ENCODE measurements around the gene CACTIN.
"Not testable (repeated sequence)": the region's sequence is repeated elsewhere in the genome, so short reads cannot be mapped to it uniquely, and the experiment has no call there.

Gene CACTIN

DNA sequence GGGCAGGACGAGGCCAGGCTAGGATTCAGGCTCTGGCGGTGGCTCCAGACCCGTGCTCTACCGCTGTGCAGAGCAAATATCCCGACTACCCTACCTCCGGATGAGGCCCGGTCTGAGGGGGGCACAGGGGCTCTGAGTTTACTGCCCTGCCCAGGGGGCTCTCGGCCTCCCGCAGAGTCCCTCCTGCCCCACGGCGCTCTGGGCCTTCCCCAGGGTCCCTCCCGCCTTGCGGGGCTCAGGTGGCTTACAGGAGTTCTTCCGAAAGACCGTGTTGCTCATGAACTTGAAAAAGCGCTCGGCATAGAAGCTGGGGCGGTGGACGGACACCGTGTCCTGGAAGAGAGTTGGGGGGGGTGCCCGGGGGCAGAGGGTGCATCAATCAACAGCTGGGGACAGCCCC is 19.1 kb upstream of the CACTIN start:
- no peak for DNase-seq

DNA sequence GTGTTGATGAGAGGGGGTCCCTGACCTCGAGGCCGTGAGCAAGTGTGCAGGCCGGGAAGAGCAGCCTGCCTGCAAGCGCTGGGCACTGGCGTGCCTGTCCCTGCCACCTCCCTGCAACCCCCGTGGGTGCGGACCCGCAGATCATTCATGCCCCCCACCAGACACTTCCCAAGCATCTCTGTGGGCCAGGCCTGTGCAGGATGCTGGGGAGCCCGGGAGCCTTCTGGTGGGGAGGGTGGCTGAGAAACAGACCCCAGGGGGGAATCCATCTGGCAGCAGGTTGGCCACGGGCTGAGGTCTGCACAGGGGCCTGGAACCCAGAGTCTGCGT is 18.4 kb upstream of the CACTIN start:
- no peak for DNase-seq

DNA sequence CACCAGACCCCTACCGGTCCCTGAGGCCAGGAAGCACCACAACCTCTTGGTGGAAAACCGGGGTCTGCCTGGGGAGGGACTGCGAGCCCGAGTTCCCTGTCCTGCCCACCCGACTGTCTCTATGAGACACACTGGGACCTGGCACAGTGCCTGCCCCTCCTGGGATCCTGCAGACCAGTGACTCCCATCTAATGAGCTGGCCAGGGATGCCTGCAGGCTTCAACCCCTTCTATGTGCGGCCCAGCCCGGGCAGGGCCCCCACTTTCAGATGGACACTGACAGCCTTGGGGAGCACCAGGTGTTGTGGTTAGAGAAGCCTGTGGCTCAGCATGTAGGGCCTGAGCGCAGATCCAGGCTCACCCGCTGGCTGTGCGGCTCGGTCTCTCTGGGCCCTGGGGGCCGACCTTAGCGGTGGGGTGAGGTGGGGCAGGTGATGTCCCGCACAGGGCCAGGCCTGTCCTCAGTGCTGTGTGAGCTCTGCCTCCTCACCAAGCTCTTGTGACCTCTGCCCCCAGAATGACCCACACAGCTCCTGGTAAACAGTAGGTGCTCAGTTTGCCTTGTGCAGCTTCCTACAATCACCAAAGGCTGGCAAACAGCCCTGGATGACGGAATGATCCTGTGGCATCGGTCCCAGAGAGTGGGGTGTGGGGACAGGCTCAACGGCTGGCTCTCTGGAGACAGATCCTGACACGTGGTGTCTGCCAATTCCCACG is 17.9 kb upstream of the CACTIN start:
- DNase-seq: peak; percentile 36

GRCh38 chr19:3643674-3644313 is 17.2 kb upstream of the CACTIN start:
- no peak for DNase-seq

DNA sequence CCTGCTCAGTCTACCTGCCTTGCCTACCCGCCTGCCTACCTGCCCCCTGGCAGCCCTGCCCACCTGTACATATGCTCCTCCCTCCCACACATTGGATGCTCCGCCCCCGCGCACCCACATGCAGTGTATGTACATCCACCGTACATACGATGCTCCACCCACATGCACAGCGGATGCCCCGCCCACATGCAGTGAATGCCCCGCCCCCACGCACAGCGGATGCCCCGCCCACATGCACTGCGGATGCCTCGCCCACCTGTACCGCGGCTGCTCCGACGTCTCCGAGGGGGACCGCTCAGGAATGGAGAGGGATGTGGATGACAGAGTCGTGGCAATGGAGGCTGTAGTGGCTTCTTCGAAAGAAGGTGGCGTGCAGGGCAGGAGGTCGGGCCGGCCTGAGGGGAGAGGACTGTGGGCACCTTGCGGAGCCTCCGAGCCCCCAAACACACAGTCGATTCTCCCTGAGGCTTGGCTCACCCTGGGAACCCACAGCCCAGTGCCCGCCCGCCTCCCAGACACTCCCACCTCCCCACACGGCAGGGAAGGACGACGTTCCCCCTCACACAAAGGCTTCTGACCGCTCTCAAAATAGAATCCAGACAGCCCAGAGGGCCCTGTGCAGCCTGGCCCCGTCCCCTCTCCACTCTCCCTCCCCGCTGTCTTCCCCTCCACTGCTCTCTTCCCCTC is 16.5 kb upstream of the CACTIN start:
- DNase-seq: no peak

DNA sequence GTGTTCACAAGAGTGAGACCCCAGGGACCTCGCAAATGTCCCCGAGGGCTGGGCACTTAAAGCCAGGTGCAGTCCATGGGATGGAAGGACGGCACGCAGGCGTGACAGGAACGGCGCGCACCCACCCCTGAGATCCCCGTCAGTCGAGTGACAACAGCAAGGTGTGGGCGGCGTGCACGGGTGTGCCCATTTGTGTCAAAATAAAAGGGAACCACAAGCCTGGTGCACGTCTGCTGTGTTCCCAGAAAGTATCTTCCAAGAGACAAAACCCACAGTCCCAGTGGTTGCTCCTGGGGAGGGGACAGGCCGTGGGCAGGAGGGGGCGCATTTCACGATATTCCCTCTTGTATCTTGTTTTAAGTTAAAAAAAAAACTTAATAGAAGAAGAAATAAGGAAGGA is 15.7 kb upstream of the CACTIN start:
- no peak for DNase-seq

- DNase-seq: no peak
Measured at GRCh38 chr19:3641515-3642269, 15.1 kb upstream of the CACTIN start.

DNA sequence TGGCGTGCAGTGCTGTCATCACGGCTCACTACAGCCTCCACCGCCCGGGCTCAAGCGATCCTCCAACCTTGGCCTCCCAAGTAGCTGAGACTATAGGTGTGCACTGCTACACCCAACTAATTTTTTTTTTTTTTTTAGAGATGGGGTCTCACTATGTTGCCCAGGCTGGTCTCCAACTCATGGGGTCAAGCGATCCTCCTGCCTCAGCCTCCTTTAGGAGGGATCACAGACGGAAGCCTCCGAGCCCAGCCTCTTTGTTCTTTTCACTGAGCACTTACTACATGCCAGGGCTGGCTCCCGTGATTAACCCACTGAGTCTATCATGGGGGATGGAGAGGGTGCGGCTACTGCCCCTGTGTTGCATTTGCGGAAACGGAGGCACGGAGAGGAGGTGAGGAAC is 12.9 kb upstream of the CACTIN start:
- DNase-seq: no peak

GRCh38 chr19:3638208-3639193 is 11.9 kb upstream of the CACTIN start:
- DNase-seq: no peak

GRCh38 chr19:3637621-3638020 is 11.0 kb upstream of the CACTIN start:
- DNase-seq: no peak

GRCh38 chr19:3636962-3637361 is 10.4 kb upstream of the CACTIN start:
- DNase-seq: no peak

GRCh38 chr19:3636506-3636905 is 9.9 kb upstream of the CACTIN start:
- DNase-seq: no peak

DNA sequence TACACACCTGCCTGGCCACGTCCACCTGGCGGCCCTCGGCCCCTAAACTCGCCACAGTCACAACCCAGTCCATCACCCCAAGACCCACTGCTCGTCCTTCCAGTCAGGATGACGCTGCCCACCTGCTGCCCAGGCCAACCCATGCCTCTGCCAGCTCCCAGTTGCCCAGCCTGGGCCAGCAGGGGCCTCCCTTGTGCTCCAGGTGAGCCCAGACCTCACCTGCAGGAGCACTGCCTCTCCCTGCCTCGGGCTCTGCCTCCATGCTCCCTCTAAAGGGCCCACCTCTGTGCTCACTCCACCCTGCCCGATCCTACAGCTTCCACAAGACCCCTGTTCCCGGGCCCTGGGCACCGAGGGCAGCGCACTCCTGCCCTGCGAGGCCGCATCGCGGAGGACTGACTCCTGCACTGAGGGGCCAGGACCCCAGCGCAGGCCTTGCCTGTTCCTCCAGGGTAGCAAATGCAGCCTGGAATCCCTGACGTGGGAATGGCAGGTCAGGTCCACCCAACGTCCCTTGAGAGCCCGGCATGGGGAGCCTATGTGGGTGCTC is 8.0 kb upstream of the CACTIN start:
- no peak for DNase-seq

DNA sequence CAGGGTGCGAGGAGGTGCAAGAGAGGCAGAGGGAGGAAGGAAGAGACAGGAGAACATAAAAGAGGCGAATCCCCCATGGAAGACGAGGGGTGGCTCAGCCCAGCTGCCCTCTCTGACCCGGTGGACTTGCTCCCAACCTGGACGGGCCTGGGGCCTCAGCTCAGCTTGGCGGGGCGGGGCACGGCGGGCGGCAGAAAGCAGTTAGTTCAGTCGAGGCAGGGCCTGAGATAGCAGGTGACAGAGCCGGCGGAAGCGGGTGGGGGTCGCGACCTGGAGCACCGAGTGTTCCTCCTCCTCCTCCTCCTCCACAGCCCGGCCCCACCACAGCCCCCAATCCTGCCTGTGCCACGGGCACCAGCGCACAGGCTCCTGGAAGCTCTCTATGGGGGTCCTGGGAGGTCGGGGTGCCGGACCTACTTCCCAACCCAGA is 7.0 kb upstream of the CACTIN start:
- DNase-seq: no peak

GRCh38 chr19:3632739-3633558 is 6.4 kb upstream of the CACTIN start:
- DNase-seq: no peak

GRCh38 chr19:3632098-3632497 is 5.5 kb upstream of the CACTIN start:
- DNase-seq: no peak

- DNase-seq: no peak
Measured at GRCh38 chr19:3631053-3631861, 4.7 kb upstream of the CACTIN start.

DNA sequence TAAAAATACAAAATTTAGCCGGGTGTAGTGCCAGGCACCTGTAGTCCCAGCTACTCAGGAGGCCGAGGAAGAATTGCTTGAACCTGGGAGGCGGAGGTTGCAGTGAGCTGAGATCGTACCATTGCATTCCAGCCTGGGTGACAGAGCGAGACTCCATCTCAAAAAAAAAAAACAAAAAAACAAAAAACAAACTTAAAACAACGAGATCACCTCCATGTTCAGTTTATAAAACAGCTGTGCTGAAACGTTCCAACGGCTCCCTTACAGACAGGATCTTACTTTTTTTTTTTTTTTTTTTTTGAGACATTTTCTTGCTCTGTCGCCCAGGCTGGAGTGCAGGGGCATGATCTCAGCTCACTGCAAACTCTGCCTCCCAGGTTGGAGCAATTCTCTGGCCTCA is 2.2 kb upstream of the CACTIN start:
- not testable (repeated sequence) for DNase-seq

DNA sequence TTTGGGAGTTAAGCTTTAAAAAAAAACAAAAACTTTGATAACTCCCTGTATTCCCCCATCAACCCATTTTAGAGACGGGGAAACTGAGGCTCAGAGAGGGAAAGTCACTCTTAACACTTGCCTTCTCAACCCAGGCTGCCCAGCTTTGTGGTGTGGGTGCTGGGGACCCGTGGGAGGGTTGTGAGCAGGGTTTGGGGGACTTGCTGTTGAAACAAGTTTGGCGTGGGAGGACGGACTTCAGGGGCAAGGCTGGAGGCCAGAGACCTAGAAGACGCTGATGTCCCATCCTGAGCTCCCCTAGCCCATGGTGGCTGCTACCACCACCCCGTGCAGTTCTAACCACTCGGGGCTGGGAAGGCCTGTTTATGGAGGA is 747 bp upstream of the CACTIN start:
- no peak for DNase-seq

- no peak for DNase-seq
Measured at GRCh38 chr19:3625996-3626472, 556 bp downstream of the CACTIN start.
